ENCODE data around the gene RAPGEF4.

RAPGEF4 gene

DNA sequence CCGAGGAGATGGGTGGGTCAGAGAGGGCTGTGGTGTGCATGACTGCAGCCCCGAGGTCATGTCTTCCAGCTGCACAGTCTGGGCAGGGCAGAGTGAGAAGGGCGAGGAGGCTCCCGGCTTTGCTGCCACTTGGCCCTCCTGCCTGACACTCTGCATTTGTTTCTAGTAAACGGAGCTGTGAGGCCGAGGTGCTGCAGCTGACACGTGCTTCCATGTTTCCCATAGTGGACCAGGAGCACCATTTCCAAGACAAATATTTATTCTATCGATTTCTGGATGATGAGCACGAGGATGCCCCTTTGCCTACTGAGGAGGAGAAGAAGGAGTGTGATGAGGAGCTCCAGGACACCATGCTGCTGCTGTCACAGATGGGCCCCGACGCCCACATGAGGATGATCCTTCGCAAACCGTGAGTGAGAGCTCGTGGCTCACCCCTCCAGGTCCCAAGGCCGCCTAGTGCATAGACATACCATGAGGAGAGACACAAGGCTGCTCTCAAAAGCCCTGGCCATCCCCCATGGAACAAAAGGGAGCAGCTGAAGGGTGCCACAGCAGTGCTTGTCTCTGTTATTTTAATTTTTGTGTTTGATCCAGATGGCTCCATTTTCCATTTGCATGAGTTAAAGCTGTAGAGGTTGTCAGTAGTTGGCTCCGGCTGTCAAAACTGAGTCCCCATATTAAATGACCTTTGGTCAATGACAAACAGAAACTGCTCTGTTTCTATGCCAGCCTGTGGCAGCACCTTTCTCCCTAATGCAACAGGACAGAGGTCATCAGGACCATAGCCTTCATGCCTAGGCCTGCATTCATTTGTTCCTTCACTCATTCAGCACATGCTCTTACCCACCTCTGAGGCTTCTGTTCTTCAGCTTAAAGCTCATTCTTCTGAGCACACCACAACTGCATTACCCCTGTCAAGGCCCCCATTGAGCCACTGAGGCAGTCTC lies 231.7 kb downstream of the RAPGEF4 start:
- no peak for DNase-seq (ENCODE audit: low read depth)

DNA sequence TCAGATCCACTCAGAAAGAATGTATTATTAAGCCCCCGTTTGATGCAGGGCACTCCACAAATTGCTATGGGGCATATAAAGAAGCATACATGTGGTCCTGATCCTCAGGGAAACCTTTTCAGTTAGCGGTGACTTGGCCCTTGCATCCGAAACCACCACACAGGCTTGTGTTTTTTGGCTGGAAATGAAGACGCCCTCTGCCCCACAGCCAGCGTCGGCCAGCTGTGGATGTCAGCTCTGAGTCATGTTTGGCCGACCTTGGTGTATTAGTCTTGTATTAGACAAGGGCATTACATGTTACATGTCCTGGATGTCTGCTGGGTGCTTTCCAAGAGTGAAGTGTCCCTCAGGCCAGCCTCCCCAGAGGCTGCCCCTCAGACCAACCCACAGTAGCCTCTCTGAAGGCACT lies 232.4 kb downstream of the RAPGEF4 start:
- peak; percentile 81 for DNase-seq (ENCODE audit: low read depth)

DNA sequence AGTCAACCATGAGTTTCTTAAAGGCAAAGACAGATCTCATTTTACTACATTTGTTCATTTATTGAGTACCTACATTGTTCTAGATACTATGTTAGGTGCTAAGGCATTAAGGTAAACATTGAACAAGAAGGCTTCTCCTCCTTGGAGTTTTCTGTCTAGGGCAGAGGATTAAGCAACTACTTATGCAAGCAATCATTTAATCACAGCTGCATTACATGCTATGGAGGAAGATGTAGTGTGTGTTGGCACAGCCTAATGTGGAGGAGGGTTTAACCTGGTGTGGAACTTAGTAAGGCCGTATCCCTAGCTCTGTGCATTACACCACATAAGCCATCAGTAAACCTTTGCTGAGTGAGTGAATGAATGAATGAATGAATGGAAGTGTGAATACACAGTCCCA lies 233.5 kb downstream of the RAPGEF4 start:
- no peak for DNase-seq (ENCODE audit: low read depth)

- DNase-seq (ENCODE audit: low read depth): no peak
Measured at GRCh38 chr2:172969609-172970008, 234.0 kb downstream of the RAPGEF4 start.

- no peak for DNase-seq (ENCODE audit: low read depth)
Measured at GRCh38 chr2:172970660-172971059, 235.0 kb downstream of the RAPGEF4 start.

GRCh38 chr2:172972005-172972619 lies 236.5 kb downstream of the RAPGEF4 start:
- peak; percentile 47 for DNase-seq (ENCODE audit: low read depth)

- DNase-seq (ENCODE audit: low read depth): no peak
Measured at GRCh38 chr2:172974762-172975161, 239.1 kb downstream of the RAPGEF4 start.

GRCh38 chr2:172976116-172976515 lies 240.5 kb downstream of the RAPGEF4 start:
- no peak for DNase-seq (ENCODE audit: low read depth)

- no peak for DNase-seq (ENCODE audit: low read depth)
Measured at GRCh38 chr2:172976816-172977215, 241.2 kb downstream of the RAPGEF4 start.

DNA sequence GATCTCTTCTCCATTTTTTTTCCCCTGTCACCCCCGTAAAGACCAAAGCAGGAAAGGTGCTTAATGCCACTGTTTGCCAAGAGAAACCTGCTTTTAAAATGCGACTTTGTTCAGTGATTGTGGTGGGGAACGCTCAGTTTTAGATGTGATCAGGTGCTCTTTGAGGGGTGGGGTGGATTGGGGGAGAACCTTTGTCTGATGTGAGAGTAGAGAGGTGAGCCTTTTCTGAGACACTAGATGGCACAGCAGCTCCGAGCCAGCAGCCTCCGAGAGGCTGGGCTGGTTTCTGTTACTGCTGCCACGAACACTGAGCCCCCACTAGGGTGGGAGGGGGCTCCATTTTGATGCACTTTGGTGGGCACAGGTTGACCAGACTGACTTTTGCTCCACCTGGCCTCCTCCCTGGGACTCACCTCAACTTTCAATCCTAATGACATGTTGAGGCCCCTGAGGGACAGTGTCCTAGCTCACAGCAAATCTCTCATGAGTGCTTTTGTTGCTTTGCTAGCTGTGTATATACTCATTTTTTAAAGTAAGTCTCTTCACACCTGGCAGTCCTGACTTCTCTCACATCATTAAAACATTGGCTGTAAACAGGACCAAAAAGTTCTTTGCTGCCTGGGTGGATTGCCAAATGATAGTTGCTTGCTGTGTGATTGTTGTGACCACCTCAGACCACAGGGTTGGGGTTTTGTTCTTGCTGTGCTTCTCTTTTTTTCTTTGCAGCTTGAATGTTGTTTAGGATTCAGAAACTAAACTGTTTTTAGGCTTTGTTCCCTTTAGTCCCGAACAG lies 241.8 kb downstream of the RAPGEF4 start:
- no peak for DNase-seq (ENCODE audit: low read depth)

- DNase-seq (ENCODE audit: low read depth): no peak
Measured at GRCh38 chr2:172978063-172978383, 242.4 kb downstream of the RAPGEF4 start.

DNA sequence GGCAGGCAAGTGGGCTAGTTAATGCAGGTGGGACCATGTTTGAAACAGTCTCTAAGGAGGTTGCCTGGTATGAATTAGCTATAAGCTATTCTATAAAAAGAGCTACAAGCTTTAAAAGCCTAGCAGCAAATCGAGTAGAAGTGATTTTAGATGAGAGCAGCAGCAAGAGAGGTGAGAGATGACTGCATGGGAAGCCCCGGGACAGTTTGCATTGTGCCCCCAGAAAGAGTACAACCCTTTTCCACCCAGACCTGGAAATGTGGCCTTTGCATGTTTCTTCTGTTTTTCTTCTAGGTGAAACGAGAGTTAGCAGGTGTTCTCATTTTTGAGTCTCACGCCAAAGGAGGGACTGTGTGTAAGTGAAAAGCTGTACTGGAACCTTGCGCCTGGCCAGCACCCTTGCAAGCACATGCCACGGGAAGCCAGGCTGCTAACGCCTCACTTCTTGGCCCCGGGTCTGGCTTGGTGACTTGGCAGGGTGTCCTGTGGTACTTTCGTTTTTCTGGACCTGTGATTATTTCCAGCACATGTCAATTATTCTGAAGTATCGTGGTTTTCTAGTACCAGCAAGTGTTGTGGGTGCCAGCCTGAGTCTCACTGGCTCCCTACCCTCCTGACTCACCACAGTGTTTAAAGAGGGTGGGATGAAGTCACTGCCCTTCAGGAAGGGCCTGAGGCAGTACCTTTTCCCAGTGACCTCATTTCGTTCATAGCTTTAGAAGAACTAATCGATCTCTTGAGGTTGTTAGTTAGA lies 249.7 kb downstream of the RAPGEF4 start:
- DNase-seq (ENCODE audit: low read depth): peak; percentile 21

DNA sequence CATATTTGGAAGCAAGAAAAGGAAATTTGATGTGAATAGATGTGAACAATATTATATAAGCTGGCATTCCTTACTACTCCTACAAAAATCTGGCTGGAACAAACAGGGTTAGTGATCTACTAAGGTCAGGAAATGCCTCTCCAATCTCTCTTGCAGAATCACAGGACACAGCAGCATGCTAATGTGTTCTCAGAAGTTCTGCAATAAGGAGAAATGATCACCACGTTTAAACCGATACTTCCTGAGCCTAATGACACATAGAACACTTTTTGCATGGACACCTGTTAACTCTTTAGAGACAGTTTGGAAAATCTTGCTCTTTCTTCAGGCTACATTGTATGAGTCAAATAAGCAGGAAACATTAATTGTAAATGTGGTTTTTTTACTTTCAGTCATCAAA lies 250.4 kb downstream of the RAPGEF4 start:
- DNase-seq (ENCODE audit: low read depth): peak; percentile 25

DNA sequence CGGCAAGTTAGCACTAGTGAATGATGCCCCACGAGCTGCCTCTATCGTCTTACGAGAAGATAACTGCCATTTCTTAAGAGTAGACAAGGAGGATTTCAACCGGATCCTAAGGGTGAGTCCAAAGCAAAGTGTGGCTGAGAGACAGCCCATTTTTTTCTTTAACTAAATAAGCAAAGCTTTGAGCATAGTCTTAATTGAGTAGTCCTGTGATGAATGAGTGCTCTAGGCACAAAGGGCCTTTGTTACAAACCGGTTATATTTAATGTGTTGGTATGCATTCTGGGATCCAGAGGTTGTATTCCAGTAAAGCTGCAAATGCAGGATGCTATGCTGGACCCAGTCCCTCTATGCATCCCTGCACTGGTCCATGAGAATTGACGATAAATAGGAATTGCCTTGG lies 253.1 kb downstream of the RAPGEF4 start:
- DNase-seq (ENCODE audit: low read depth): no peak

- no peak for DNase-seq (ENCODE audit: low read depth)
Measured at GRCh38 chr2:172991031-172991430, 255.4 kb downstream of the RAPGEF4 start.

- no peak for DNase-seq (ENCODE audit: low read depth)
Measured at GRCh38 chr2:172993139-172993538, 257.5 kb downstream of the RAPGEF4 start.

DNA sequence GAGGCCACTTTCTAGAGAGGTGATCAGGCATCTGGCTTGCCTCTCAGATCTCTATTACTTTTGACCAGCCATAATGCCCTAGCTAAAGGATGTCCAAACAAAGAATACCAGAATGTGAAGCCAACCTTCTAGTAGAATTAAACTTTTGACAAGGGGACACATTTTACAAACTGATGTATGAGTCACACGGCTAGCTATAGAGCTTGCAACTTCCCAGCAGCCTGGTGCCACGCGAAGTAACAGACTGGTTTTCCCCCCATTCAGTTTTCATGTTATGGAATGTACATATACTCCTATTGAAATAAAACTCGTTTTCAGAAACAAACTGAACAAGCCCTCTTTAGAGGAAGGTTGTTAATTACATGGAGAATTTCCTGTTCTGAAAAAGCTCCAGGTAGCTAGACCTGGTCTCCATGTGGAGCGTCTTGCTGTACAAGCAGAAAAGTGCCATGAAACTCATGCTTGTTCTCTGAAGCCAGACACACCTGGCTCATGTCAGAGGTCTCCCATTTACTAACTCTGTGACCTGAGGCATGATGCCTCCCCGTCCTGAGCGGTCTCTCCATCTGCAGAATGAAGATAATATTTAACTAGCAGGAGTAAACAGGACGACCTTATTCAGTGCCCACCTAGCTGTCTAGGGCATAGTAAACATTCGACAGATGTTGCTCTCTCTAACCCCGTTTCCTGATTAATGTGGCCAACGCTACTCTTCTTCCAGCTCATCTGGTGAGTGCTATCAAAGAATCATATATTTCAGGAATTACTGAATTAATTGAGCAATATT lies 258.5 kb downstream of the RAPGEF4 start:
- DNase-seq (ENCODE audit: low read depth): no peak

GRCh38 chr2:172994864-172995263 lies 259.2 kb downstream of the RAPGEF4 start:
- DNase-seq (ENCODE audit: low read depth): no peak

GRCh38 chr2:172995323-172996244 lies 259.9 kb downstream of the RAPGEF4 start:
- peak; percentile 85 for DNase-seq (ENCODE audit: low read depth)

DNA sequence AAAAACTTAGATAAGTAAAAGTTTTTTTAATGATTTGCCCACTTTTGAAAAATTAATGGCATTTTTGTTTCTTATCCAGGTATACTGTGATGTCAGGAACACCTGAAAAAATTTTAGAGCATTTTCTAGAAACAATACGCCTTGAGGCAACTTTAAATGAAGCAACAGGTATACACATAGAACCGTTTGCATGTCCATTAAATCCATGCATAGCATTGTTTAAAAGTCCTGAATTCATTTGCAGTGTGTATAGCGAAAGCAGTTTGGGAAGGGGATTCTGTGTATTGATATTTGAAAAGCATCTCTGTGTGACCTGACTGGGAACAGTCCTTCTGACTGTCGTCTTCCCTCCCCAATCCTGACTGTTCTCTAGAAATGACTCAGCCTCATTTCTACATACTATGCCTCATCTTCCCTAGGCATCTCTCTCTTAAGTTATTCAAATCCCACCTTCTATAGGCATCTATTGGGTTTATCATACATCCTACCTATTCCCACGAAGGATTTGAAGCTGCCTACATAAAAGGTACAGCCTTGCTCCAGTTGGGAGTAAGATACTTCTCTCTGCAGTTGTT lies 260.8 kb downstream of the RAPGEF4 start:
- DNase-seq (ENCODE audit: low read depth): peak; percentile 26

Data from iris pigment epithelial cell (primary cell).